HG02571 (cell line): ENCODE results near the gene HHIPL1.
A peak's percentile ranks its signal among the peaks of the same experiment; 100 is the strongest.

Source experiments
- ATAC-seq: cut with Tn5 transposase; IDR thresholded peaks from one replicate; pipeline ENCODE4 v1.9.1; 2021; ENCODE audit warnings: mild to moderate bottlenecking, moderate library complexity; ENCODE audit not compliant: unreplicated experiment

Gene HHIPL1

GRCh38 chr14:99673305-99674063, 28.6 kb downstream of the HHIPL1 start:
- no peak for ATAC-seq

GRCh38 chr14:99674064-99674650, 29.2 kb downstream of the HHIPL1 start:
- no peak for ATAC-seq

GRCh38 chr14:99674776-99675381, 29.9 kb downstream of the HHIPL1 start:
- no peak for ATAC-seq

DNA sequence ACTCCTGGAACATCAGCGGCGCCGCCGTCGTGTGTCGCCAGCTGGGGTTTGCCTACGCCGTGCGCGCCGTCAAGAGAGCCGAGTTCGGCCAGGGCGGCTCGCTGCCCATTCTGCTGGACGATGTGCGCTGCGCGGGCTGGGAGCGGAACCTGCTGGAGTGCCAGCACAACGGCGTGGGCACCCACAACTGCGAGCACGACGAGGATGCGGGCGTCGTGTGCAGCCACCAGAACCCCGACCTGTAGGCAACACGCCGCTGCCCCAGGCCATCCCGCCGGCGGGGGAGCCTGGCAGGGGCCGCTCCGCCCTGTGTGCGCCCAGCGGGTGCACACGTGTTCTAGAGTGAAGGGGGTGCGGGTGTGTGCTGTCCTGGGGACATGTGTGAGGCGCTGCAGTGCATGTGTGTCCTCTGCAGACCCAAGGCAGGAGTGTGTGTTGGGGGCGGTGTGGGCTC, 30.5 kb downstream of the HHIPL1 start:
- ATAC-seq, result no peak

DNA sequence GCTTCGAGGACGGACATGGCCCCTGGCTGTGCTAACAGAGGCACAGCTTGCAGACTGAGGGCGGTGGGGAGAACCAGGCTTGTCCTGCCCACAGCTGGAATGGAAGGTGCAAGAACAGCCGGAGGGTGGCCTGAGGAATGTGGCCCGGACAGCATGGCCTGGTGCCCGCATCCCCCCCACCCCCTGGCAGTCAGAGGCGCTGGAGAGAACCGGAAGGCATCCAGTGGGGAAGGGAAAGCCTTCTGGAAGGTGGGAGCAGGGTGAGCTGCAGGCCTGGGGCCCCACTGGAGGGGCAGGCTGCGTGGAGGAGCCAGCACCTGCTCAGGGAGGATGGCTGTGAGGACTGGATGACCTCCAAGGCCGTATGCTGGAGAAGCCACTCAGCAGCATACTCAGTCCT, 31.0 kb downstream of the HHIPL1 start:
- ATAC-seq, result no peak

GRCh38 chr14:99676657-99677056, 31.7 kb downstream of the HHIPL1 start:
- no peak for ATAC-seq

- no peak for ATAC-seq
These were observed 32.6 kb downstream of the HHIPL1 start for GRCh38 chr14:99677231-99678140.

DNA sequence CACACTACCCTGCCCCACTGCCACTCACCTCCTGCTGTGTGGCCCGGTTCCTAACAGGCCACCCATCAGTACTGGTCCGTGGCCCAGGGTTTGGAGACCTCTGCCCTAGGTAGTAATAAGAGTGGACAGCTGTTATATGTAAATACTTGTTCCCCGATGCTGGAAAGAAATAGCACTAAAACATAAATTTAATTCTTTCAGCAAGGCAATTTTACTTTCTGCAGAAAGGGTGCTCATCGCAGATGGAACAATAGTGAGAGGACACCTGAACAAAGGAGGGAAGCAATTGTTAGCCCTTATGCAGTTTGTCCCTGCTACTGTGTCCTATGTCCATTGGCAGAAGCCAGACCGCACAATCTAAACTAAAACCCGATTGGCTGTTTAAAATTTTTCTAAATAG, 33.3 kb downstream of the HHIPL1 start:
- ATAC-seq, result no peak

DNA sequence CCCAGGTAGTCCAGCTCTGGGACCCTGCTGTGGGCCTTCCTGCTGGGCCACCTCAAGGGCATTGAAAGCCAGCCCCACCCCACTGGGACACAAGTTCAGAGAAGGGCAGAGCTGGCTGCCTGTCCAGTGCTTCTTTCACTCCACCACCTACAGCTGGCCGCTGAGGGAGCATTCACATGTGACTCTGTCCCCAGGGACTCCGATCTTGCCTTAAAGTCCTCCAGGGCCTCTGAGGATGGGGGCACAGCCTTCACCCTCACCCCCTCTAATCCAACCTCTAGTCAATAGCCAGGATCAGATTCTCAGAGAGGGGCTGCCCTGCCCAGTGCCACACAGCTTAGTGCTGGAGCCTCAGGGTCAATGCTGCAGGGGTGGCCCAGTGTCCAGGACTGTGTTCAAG, 34.2 kb downstream of the HHIPL1 start:
- ATAC-seq, result no peak

DNA sequence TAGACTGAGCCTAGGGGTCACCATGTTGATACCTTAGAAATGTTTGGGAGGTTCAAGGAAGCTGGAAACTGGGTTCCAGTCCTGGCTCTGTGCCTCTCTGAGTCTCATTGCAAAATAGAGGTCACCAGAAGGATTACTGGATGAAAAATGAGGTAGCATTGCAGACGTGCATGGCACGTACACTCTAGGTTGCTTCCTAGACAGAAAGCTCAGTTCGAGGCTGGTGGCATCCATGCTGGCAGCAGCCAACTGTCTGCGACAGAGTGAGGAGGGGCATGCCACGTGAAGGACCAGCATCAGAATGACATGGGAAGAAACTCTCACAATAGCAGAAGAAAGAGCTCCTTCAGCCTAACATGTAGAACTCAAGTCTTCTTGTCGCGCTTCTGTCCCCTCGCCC, 34.6 kb downstream of the HHIPL1 start:
- no peak for ATAC-seq

DNA sequence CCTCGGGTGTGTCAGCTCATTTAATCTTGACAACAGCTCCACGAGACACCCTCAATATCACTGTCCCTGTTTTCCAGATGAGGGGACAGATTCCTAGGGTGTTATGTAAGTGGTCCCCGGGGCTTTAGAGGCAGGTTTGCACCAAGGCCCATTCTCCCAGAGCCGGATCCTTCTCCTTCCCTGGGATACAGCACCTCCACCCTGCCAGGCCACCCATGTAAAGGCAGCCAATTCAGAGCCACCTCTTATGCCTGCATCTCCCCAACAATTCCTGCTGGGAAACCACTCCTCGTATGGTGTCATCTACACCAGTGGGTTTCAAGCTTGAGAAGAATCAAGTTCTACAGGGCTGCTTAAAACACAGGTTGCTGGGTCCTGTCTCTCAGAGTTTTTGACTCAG, 35.1 kb downstream of the HHIPL1 start:
- ATAC-seq, result no peak

DNA sequence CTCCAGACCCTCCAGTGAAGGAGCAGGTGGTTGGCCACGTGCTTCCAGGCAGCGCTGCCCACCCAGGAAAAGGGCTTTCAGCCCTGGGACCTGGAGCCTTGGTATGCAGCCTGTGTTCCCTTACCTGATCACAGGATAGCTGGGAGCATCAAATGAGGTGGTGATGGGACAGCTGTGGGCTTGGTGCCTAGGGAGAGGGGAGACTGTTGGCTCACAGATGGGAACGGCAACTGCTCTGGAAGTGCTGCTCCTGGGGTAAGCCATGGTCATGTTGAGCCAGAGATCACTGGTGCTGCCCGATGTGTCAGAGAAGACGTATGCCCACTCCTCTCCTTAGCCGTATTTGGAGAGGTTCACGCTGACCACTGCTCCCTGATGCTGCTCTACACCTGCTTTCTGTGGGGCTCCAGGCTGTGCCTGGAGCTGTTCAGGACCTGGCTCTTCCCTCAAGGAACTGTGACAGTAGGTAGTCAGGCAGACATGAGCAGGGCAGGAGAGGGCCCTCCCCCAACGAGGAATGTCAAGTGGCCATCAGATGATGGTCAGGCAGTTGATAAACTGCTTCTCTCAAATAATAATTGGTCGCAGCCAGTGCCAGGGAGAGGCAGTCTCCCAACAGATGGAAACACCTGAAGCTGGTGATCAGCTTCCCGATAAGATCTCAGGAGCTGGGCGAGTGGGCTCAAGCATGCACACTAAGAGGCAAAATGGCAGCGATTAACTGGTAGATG, 36.3 kb downstream of the HHIPL1 start:
- ATAC-seq, result no peak

- ATAC-seq, result no peak
These were observed 36.9 kb downstream of the HHIPL1 start for GRCh38 chr14:99681832-99682148.

DNA sequence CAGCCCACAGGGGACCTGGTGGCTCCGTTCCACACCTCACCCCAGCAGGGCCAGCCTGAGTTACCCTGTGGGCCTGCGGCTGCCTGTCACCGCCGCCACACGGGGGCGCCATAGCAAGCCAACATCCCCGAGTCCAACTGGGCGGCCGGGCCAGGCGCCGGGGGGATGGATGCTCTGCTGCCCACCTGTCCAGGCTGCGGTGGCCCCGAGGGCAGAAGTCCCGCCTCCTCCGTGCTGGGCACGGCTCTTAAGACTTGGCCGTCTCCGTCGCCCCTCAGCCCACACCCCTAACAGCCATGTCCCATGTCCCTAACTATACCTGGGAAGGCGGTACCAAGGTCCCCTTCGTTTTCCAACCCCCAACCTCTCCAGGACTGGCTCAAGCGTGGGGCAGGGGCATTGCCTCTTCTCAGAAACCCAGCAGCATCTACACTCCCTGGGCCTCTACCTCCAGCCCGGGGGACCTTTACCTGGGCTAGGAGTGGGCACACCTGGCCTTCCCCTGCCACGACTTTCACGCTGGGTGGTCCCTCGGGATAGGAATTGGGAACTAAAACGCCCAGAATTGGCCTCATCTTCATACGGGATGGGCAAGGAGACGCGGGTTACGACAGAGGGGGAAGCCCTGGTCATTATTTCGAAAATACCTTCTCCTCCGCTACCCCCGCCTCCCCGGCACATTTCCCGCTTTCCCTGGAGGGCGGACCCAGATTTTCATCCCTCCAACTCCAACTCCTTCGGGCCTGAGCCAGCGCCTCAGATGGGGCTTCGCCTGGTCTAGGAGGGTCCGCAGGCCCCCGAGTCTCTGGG, 38.1 kb downstream of the HHIPL1 start:
- ATAC-seq, result peak; percentile 32

DNA sequence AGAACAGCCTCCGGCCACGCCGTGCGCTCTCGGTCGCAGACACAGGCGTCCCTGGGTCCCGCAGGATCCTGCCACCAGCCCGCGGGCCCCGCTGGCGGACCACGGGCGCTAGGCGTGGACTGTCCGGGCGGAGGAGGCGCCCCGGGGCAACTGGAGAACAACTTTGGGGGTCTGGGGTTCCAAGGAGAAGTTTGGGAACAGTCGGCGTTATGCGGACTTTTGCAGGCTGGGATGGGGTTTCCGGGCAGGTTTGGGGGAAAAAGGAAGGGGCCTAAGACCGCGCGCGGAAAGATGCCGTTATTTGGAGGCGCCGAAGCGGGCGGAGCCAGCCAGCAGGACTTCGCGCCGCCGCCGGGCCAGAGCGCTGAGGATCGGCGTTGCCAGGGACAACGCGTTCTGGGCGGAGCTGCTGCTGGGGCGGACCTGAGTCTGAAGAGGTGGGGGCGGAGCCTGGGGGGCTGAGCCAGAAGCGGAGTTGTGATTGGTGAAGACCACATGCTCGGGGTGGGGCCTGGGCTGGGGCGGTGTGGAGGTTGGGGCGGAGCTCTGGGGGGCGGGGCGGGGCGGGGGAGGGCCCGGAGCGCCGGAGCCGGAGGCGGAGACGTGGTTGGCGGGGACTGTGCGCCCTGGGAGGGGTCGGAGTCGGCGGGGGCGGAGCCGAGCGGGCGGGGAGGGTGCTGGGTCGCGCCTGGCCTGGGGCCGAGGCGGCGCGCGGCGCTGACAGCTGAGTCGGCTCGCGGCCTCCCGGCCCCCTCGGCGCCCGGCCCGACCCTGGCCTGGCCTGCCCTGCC, 38.9 kb downstream of the HHIPL1 start, which contains the start of gene CYP46A1:
TSS of gene CYP46A1 (plus strand) at position 680 of the 791 bp plus-strand sequence. CDS start 120 bp downstream, outside the sequence.
- ATAC-seq, result peak; percentile 91

- peak; percentile 20 for ATAC-seq
These were observed 39.5 kb downstream of the HHIPL1 start for GRCh38 chr14:99684410-99684934.

GRCh38 chr14:99685151-99685591, 40.2 kb downstream of the HHIPL1 start:
- no peak for ATAC-seq

GRCh38 chr14:99685596-99685995, 40.7 kb downstream of the HHIPL1 start:
- ATAC-seq, result no peak
